Astrocyte of the hippocampus (primary cell): Measurements from ENCODE around the gene TMEM139.
"Not testable (repeated sequence)": the region's sequence is repeated elsewhere in the genome, so short reads cannot be mapped to it uniquely, and the experiment has no call there.

Experiments
- DNase-seq: peaks from one replicate; pipeline ENCODE4 v3.0.0; 2011; ENCODE audit warnings: low read depth, low spot score

Gene TMEM139

DNA sequence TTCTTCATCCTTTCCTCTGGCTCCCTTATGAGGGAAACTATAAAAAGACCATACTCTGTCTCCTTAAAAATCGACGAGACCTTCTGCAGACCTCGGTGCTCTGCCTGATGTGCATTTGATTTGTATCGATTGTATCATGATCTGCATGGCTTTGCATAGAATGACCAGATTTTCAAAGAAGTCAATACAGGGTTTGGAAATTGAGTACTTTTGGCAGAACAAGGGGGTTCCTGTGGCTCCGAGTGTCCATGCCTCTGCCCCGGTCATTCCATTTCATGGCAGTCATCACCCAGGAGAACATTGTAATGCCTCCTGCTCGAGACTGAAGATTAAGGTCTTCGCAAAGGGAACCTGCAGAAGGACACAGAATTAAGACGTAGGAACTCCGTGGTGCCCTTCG lies 4.1 kb downstream of the TMEM139 start:
- DNase-seq: peak; percentile 46

- no peak for DNase-seq
Measured at GRCh38 chr7:143289421-143289820, 4.7 kb downstream of the TMEM139 start.

DNA sequence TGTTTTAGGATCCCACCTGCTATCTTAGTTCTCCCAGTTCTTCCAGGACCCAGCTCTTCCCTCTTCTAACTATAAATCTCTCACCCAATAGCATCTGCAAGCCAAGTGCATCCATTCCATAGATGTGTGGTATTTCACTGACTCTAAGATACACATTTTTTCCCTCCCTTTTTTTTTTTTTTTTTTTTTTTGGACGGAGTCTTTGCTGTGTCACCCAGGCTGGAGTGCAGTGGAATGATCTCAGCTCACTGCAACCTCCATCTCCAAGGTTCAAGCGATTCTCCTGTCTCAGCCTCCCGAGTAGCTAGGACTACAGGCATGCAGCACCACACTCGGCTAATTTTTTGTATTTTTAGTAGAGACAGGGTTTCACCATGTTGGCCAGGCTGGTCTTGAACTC lies 5.1 kb downstream of the TMEM139 start:
- DNase-seq: not testable (repeated sequence)

GRCh38 chr7:143290293-143290692 lies 5.5 kb downstream of the TMEM139 start:
- no peak for DNase-seq

DNA sequence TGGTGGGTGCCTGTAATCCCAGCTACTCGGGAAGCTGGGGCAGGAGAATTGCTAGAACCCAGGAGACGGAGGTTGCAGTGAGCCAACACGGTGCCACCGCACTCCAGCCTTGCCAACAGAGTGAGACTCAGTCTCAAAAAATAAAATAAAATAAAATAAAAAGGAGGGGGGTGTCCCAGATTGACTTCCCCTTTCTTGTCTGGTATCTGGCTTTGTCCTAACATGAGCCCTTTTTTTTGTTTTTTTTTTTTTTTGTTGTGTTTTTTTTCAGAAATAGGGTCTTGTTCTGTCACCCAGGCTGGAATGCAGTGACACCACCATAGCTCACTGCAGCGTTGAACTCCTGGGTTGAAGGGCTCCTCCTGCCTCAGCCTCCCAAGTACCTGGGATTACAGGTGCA lies 8.1 kb downstream of the TMEM139 start:
- no peak for DNase-seq

DNA sequence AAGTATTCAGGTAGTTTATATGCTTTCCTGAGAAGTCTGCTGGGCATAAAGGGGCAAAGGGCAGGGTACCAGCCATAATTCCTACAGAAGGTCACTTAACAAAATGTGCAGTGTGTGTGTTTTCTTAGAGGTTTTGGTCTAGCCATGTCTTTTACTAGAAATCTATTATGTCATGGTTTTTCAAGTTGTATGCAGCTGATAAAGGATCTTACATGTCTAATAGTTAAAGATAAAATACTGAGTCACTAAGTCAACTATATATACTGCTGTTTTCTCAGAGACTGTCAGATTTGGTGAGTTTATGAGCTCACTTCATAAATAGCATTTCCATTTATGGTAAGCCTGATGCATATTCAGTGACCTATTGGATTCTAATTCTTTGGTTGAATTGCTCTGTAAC lies 11.1 kb downstream of the TMEM139 start:
- no peak for DNase-seq

GRCh38 chr7:143296686-143297085 lies 11.9 kb downstream of the TMEM139 start:
- DNase-seq: no peak

- no peak for DNase-seq
Measured at GRCh38 chr7:143299346-143299745, 14.6 kb downstream of the TMEM139 start.

GRCh38 chr7:143299840-143300239 lies 15.1 kb downstream of the TMEM139 start:
- DNase-seq: no peak

DNA sequence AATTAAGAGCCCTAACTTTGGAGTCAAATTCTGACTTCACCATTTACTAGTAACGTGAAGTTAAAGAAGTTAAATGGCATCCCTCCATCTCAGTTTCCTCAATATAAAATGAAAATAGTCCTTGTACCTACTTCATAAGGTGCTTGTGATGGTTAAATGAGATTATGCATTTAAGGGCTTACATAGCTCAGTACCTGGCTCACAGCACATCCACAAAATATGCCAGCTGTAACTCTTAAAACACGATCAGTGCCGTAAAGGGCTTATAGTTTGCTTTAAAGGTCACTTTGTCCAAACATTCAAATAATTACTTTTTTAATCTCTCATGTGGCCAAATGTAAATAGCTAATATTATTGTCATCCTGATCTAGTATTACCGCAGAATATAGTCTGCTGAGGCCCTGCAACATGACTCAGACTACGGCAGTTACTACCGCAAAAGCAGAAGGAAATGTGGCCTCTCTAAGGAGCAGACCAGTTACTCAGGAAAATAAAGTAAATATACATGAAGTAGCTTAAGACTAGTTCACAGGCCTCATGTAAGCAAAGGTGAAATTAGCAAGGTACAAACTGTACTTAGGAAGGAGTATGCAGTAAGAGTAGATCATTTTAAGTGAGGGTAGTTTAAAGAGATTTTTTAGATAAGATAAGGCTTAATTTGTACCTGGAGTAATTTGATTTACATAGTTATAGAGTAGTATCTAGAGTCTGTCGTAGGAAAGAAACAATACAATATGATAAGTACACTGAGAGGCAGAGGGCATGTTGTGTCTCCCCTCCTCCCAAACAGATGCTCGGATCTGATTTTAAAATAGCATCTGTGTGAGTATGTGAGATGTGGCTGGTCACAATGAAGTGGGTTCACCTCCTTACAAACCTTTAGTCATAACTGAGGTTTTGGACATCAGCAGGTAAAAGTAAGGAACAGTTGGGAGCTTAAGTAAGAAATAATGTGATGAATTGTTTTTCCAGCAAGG lies 16.5 kb downstream of the TMEM139 start:
- no peak for DNase-seq

GRCh38 chr7:143303733-143304132 lies 19.0 kb downstream of the TMEM139 start:
- no peak for DNase-seq

GRCh38 chr7:143304938-143305337 lies 20.2 kb downstream of the TMEM139 start:
- DNase-seq: no peak

GRCh38 chr7:143305423-143306070 lies 20.8 kb downstream of the TMEM139 start:
- DNase-seq: peak; percentile 50

GRCh38 chr7:143308632-143309031 lies 23.9 kb downstream of the TMEM139 start:
- no peak for DNase-seq

GRCh38 chr7:143314127-143314526 lies 29.4 kb downstream of the TMEM139 start:
- DNase-seq: no peak

DNA sequence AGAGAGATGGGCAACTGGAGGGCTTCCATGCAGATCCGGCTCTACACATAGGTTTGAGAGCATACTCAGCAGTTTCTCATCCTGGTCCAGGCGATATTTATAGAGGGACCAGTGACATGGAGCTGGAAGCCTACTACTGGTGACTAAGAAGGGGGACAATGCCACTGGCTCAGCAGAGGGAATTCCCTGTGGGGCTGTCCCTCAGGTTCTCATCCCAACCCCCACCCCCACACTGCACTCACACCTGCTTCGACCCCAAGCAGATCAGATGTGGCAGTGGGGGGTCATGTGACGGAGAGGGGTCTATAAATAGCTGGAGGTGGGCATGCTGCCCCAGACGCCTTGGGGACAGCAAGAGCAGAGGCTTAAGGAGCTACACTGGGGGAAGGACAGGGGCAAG lies 31.0 kb downstream of the TMEM139 start, which contains the start of gene CLCN1:
TSS of gene CLCN1 (plus strand) at position 336 of the 400 bp plus-strand sequence. CDS start 102 bp downstream, outside the sequence.
- no peak for DNase-seq

DNA sequence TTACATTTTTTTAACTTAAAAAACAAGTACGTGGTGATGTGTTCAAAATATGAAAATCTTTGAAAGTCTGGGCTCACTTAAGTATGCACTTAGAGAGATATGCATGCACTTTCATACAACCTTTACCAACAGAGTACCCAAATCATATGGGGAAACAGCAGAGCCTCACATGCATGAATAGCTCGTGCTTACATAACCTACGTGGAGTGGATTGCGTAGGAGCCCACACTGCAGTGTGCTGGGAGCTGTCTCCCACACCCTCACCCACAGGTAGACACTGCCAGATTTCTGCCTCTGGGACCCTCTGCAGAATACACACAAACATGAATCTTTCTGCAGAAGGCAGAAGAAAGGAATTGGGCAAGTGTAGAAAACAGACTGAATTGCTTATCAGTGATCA lies 31.7 kb downstream of the TMEM139 start:
- no peak for DNase-seq

DNA sequence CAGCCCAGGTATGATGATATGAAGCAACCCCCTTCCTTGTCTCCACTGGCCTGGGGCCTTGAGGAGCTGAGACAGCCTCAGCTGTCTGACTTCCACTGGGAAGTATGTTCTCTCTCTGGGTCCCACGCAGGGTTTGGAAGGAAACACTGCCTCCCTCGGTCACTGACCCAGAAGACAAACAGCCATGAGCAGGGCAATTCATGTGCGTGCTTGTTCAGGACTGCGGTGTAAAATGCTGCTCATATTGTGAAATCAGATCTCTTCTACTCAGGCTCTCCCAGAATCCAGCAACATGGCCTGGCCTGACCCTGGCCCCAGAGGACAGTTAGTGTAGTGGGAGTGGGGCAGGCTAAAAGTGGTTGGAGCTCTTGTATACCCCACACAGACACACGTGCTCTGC lies 33.9 kb downstream of the TMEM139 start:
- DNase-seq: no peak

DNA sequence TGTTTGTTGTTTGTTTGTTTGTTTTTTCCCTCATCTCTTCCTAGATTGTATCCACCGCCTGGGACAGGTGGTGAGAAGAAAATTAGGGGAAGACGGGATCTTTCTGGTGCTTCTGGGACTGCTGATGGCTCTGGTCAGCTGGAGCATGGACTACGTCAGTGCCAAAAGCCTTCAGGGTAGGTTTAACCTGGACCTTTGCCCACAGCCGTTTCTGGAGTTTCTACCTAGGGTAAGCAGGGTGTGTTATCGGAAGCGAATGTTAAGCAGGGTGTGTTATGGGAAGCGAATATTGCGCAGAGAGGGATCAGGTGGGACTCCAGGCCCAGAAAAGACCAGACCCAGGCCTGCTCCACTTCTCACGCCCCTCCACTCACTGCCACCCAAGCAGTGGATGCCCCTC lies 35.9 kb downstream of the TMEM139 start:
- no peak for DNase-seq

GRCh38 chr7:143321242-143321641 lies 36.5 kb downstream of the TMEM139 start:
- no peak for DNase-seq

DNA sequence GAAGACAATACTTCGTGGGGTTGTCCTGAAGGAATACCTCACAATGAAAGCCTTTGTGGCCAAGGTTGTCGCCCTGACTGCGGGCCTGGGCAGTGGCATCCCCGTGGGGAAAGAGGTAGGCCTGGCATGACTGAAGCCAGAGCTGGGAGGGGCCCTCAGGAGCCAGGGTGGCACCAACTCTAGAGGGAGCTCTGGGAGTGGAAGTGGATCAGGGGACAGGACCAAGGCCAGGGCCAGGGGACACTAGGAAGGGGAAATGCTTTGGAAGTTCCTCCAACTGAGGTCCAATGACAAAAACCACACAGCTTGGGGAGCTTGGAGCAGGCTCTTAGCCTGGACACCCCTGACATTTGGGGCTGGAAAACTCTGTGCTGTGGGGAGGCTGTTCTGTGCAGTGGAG lies 37.0 kb downstream of the TMEM139 start:
- no peak for DNase-seq

DNA sequence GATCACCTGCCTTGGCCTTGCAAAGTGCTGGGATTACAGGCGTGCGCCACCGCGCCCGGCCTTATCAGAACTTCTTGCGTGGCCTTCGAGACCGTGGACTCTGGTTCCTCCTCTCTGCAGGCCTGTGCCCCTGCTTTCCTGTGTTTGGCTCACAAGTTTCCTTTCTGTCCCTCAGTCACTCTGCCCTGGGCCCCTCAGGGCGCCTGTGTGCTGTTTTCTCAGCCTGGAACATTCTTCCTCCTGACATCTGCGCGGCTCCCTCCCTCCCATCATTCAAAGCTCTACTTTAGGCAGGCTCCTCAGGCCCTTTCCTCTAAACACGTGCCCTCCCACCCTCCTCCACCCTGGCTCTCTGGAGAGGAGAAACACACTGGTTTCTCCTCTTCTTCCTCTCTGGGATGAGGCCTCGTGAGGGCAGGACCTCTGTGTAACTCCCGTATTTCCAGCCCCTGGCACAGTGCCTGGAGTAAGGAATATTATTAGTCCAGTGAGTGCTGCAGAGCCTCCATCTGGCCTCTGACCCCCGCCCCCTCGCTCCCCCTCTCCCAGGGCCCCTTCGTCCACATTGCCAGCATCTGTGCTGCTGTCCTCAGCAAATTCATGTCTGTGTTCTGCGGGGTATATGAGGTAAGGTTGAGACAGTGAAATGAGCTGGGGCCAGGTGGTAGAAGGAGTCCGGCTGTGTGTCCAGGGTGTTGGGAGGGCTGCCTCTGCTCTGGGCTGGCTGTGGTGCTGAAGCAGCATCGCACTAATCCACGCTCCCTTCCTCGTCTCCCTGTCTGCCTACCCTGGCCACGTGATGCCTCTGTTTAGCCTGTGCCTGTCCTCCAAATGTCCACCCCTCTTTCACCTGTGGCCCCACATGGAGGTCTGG lies 38.2 kb downstream of the TMEM139 start:
- DNase-seq: no peak
